K562 (cell line): ENCODE results near the gene TULP3. TPM values are rescaled to one million over a fixed set of nuclear protein-coding genes. Genes with fewer than 3 reads are reported as not detected.

Source experiments
- ATAC-seq: fragments of 200-7000 bp; cut with Tn5 transposase; 3 replicates; pipeline ENCODE4 v1.9.1; 2020; ENCODE audit warnings: moderate library complexity
- BruUV-seq: library from RNA; stranded (reverse); fragments of 400-500 nt; replicated peaks from 2 replicates; lab custom pipeline; 2021; lab: Mats Ljungman, UMichigan
- CTCF ChIA-PET: fragments of 300-600 bp; formaldehyde crosslinking; extraction: SDS; loops from one replicate; lab custom pipeline; 2021; ENCODE audit warnings: low intra/inter-chr PET ratio; lab: Yijun Ruan, JAX
- POLR2A ChIA-PET: fragments of 300-600, 350-650 bp; sonication (Branson Sonifier 250); formaldehyde crosslinking; extraction: SDS; loops from one replicate; lab custom pipeline; 2021; ENCODE audit warnings: antibody characterized with exemption, inconsistent platforms; lab: Yijun Ruan, JAX
- DNase-seq, 4 experiments: peaks; one replicate each; pipeline versions ENCODE4 v3.0.0 to v3.0.0-alpha.2; 2011 to 2018; ENCODE audit warnings: low spot score in 3 of 4, mixed read lengths in 3 of 4; ENCODE audit errors: extremely low read depth in 1 of 4
- FAIRE-seq: peaks from 2 replicates; lab custom pipeline; 2011; peaks lifted over from hg19 to GRCh38; lab: Jason Lieb, UNC
- H2AFZ ChIP-seq: 2 replicates; pipeline ENCODE4 v1.6.0; 2011; ENCODE audit warnings: low read depth, low read length, control low read depth, inconsistent platforms
- H3K27ac ChIP-seq: fragments of 200-600 bp; 3 replicates; pipeline ENCODE4 v1.8.0; 2011; ENCODE audit warnings: low read depth, mild to moderate bottlenecking, control low read depth, inconsistent platforms, low read length, moderate library complexity, mixed read lengths; ENCODE audit errors: extremely low read depth
- H3K27me3 ChIP-seq, 2 experiments: fragments of 300-600 bp in 1 of 2; 2 replicates in 1 of 2; 3 replicates in 1 of 2; pipeline versions ENCODE4 v1.6.0 to v1.8.0; 2011; ENCODE audit warnings: inconsistent platforms in 2 of 2, low read length in 2 of 2, mild to moderate bottlenecking in 1 of 2, mixed read lengths in 1 of 2, moderate library complexity in 1 of 2; ENCODE audit not compliant: control insufficient read depth in 2 of 2, insufficient read depth in 2 of 2
- H3K36me3 ChIP-seq: fragments of 300-600 bp; 3 replicates; pipeline ENCODE4 v1.8.0; 2011; ENCODE audit warnings: mild to moderate bottlenecking, low read length, inconsistent platforms; ENCODE audit not compliant: control insufficient read depth, insufficient read depth
- H3K4me1 ChIP-seq, 2 experiments: fragments of 200-600 bp in 1 of 2; replicated peaks in 1 of 2; 2 replicates in 1 of 2; 3 replicates in 1 of 2; pipeline versions ENCODE4 v1.5.1 to v1.8.0; 2011; ENCODE audit warnings: inconsistent platforms in 2 of 2, low read length in 2 of 2, mild to moderate bottlenecking in 1 of 2, mixed read lengths in 1 of 2, moderate library complexity in 1 of 2; ENCODE audit not compliant: control insufficient read depth in 2 of 2, insufficient read depth in 2 of 2
- H3K4me2 ChIP-seq: 2 replicates; pipeline ENCODE4 v1.6.1; 2011; ENCODE audit warnings: low read length, control low read depth, inconsistent platforms, mixed read lengths; ENCODE audit not compliant: insufficient read depth
- H3K4me3 ChIP-seq: fragments of 200-600 bp; sonication (generic), shearing (Covaris generic); 2 replicates; pipeline ENCODE4 v1.5.1; 2016; ENCODE audit warnings: control low read depth, inconsistent platforms
- H3K79me2 ChIP-seq: fragments of 200-600 bp; 3 replicates; pipeline ENCODE4 v1.8.0; 2011; ENCODE audit warnings: low read length, inconsistent platforms; ENCODE audit not compliant: control insufficient read depth, insufficient read depth
- H3K9ac ChIP-seq, 2 experiments: 2 replicates each; pipeline versions ENCODE4 v1.6.0 to v1.6.1; 2011; ENCODE audit warnings: low read depth in 2 of 2, low read length in 2 of 2, control low read depth in 1 of 2, inconsistent platforms in 1 of 2, mild to moderate bottlenecking in 1 of 2, mixed read lengths in 1 of 2; ENCODE audit not compliant: insufficient read depth in 1 of 2
- H3K9me1 ChIP-seq: one replicate; pipeline ENCODE4 v1.6.0; 2011; ENCODE audit warnings: inconsistent platforms, mild to moderate bottlenecking, low read length, moderate library complexity; ENCODE audit not compliant: control insufficient read depth, insufficient read depth
- H3K9me3 ChIP-seq: replicated peaks from 2 replicates; pipeline ENCODE4 v1.5.1; 2011; ENCODE audit warnings: low read depth, low read length, inconsistent platforms; ENCODE audit not compliant: control insufficient read depth, insufficient read depth
- H4K20me1 ChIP-seq: replicated peaks from 2 replicates; pipeline ENCODE4 v1.6.1; 2011; ENCODE audit warnings: low read length, inconsistent platforms, mixed read lengths; ENCODE audit not compliant: control insufficient read depth, insufficient read depth
- GMEB1 ChIP-seq: fragments of 250-450 bp; sonication (Bioruptor Pico); IDR thresholded peaks from 2 replicates; pipeline ENCODE4 v1.4.0; 2020; ENCODE audit warnings: mild to moderate bottlenecking
- NONO ChIP-seq, 2 experiments: fragments of 200-400 bp in 1 of 2; fragments of 450-650 bp in 1 of 2; formaldehyde crosslinking in 1 of 2; IDR thresholded peaks; 2 replicates each; pipeline ENCODE4 v1.6.1; 2017; ENCODE audit warnings: low read depth in 2 of 2, mild to moderate bottlenecking in 2 of 2, moderate library complexity in 2 of 2, low read length in 1 of 2
- SMARCB1 ChIP-seq: IDR thresholded peaks from 2 replicates; pipeline ENCODE4 v1.6.1; 2011; ENCODE audit warnings: improper control_type of control experiment, low read depth; ENCODE audit not compliant: insufficient read length
- WHSC1 ChIP-seq: IDR thresholded peaks from one replicate; pipeline ENCODE4 v1.6.1; 2012; ENCODE audit warnings: low read length, control low read depth, inconsistent platforms
- WGBS: fragments of 100-300 bp; shearing (Covaris generic); methylation state at CpG from one replicate; pipeline ENCODE4 v1.1.6; 2016; ENCODE audit warnings: low coverage, mixed read lengths; ENCODE audit not compliant: insufficient coverage; ENCODE audit errors: missing lambda C conversion rate; 5-methylcytosine and 5-hydroxymethylcytosine counted together
- in situ Hi-C: fragments of 300-500 bp; cut with MboI; formaldehyde crosslinking; loops from 4 replicates; pipeline ENCODE4 v1.15.0; 2018; ENCODE audit warnings: inconsistent platforms, mixed read lengths
- intact Hi-C: fragments of 100-400 bp; cut with micrococcal nuclease; formaldehyde crosslinking; loops from 2 replicates; pipeline ENCODE4 v1.14.2; 2022
- polyA plus RNA-seq, 8 experiments: library from polyadenylated mRNA; depleted of rRNA in 4 of 8; stranded (reverse) in 5 of 8; unstranded in 3 of 8; fragments of >200 nt; fragmentation: Nextera tagmentation in 2 of 8; fragmentation: Illumina TruSeq in 1 of 8; extraction: Ambion mirVana in 2 of 8; extraction: Trizol in 1 of 8; gene quantifications; 2 replicates each; pipeline versions ENCODE4 v1.2.1 to v1.2.3, GENCODE V29; 2011 to 2014; ENCODE audit warnings: inconsistent platforms in 1 of 8, missing spikeins in 1 of 8
- total RNA-seq, 7 experiments: library from RNA; depleted of rRNA in 6 of 7; stranded (reverse); fragments of >200 nt in 6 of 7; fragmentation: Illumina TruSeq in 2 of 7; extraction: Trizol in 2 of 7; gene quantifications; 2 replicates each; pipeline versions ENCODE4 v1.2.1 to v1.2.3, GENCODE V29; 2011 to 2021; ENCODE audit warnings: low replicate concordance in 1 of 7
- TF ChIP-seq, protein P1 (sequence below): fragments of 450-650 bp; IDR thresholded peaks from 2 replicates; pipeline ENCODE4 v1.6.1; 2017; ENCODE audit warnings: antibody characterized with exemption, mild to moderate bottlenecking

TULP3 gene
- total and polyA plus RNA-seq, 9 of the 15 experiments (the other 6 are each of a cell fraction or from before 2014, with no cell fraction given) = 3.6 to 13.3 (median 7.3) TPM

- Histone ChIP-seq H3K9ac (no peak overlapping the region), H3K4me1 (peaks cover 5 to 15% of the 10 kb centered on the region in 2 experiments; a peak in 4 of 5 replicates), H3K27ac (no peak overlapping the region), H3K4me3 (no peak overlapping the region), H4K20me1 (no peaks in the 10 kb centered on the region), H3K9me3 (no peaks in the 10 kb centered on the region), H3K9me1 (no peaks in the 10 kb centered on the region), H3K27me3 (no peaks in the 10 kb centered on the region), H3K79me2 (peaks cover 6% of the 10 kb centered on the region), H2AFZ (no peak overlapping the region), H3K36me3 (peaks cover 28% of the 10 kb centered on the region; the same call in 2 of the 3 replicates), H3K4me2 (no peak overlapping the region)
- FAIRE-seq (no peak), DNase-seq (no peak), ATAC-seq (no peak)
- BruUV-seq = no TSS peak
- CTCF ChIA-PET = no interaction called here
- intact Hi-C loops (no loop called here), in situ Hi-C loops (no loop called here)
- TF ChIP-seq NONO (IDR thresholded peaks at IDR 0.05; ENCODE audit: low read depth in 2 of 2, low read length in 1 of 2) = no peak
- no peak for TF ChIP-seq WHSC1
- no peak for TF ChIP-seq SMARCB1
- no peak for TF ChIP-seq GMEB1 (CRISPR knock-in tag)
- TF ChIP-seq, protein P1, sequence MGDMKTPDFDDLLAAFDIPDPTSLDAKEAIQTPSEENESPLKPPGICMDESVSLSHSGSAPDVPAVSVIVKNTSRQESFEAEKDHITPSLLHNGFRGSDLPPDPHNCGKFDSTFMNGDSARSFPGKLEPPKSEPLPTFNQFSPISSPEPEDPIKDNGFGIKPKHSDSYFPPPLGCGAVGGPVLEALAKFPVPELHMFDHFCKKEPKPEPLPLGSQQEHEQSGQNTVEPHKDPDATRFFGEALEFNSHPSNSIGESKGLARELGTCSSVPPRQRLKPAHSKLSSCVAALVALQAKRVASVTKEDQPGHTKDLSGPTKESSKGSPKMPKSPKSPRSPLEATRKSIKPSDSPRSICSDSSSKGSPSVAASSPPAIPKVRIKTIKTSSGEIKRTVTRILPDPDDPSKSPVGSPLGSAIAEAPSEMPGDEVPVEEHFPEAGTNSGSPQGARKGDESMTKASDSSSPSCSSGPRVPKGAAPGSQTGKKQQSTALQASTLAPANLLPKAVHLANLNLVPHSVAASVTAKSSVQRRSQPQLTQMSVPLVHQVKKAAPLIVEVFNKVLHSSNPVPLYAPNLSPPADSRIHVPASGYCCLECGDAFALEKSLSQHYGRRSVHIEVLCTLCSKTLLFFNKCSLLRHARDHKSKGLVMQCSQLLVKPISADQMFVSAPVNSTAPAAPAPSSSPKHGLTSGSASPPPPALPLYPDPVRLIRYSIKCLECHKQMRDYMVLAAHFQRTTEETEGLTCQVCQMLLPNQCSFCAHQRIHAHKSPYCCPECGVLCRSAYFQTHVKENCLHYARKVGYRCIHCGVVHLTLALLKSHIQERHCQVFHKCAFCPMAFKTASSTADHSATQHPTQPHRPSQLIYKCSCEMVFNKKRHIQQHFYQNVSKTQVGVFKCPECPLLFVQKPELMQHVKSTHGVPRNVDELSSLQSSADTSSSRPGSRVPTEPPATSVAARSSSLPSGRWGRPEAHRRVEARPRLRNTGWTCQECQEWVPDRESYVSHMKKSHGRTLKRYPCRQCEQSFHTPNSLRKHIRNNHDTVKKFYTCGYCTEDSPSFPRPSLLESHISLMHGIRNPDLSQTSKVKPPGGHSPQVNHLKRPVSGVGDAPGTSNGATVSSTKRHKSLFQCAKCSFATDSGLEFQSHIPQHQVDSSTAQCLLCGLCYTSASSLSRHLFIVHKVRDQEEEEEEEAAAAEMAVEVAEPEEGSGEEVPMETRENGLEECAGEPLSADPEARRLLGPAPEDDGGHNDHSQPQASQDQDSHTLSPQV = no peak
- 87% methylated on average over 7 of the region's 10 CpGs for WGBS
- POLR2A ChIA-PET = interaction anchor here (0.6 to 1.2 kb wide), 4 partner anchors 89 to 1978 kb away, joined by 3 to 4 read pairs (median 4); no protein-coding TSS in a partner anchor
These were observed 3.8 kb upstream of the TULP3 start for GRCh38 chr12:2886768-2887450.
